AG04450 (cell line): Measurements from ENCODE around the gene SBK2. TPM values are rescaled to one million over a fixed set of nuclear protein-coding genes. Genes with fewer than 3 reads are reported as not detected.

ENCODE experiments used
- CTCF ChIA-PET: fragments of 300-600, 350-600 bp; formaldehyde crosslinking; extraction: SDS; loops from one replicate; lab custom pipeline; 2022; ENCODE audit warnings: antibody characterized with exemption, inconsistent platforms; lab: Charles Lee
- POLR2A ChIA-PET: fragments of 350-600 bp; formaldehyde crosslinking; extraction: SDS; loops from one replicate; lab custom pipeline; 2021; ENCODE audit warnings: antibody characterized with exemption, inconsistent platforms; lab: Yijun Ruan, JAX
- DNase-seq: peaks from one replicate; pipeline ENCODE4 v3.0.0-alpha.2; 2011; ENCODE audit warnings: low read depth, low spot score
- H3K27ac ChIP-seq: one replicate; pipeline ENCODE4 v1.5.1; 2012; ENCODE audit warnings: low read depth, low read length, control low read depth
- H3K27me3 ChIP-seq: one replicate; pipeline ENCODE4 v1.6.0; 2012; ENCODE audit warnings: low read length; ENCODE audit not compliant: control insufficient read depth, insufficient read depth
- H3K4me3 ChIP-seq: 2 replicates; pipeline ENCODE4 v1.5.1; 2011; ENCODE audit warnings: mild to moderate bottlenecking, low read depth, low read length, control low read depth
- H3K9me3 ChIP-seq: 2 replicates; pipeline ENCODE4 v1.5.1; 2012; ENCODE audit warnings: low read length; ENCODE audit not compliant: control insufficient read depth, insufficient read depth
- polyA plus RNA-seq: library from polyadenylated mRNA; depleted of rRNA; stranded (reverse); fragments of >200 nt; gene quantifications from 2 replicates; pipeline ENCODE4 v1.2.3, GENCODE V29; 2011; rRNA removed
- TF ChIP-seq, protein P1 (sequence below): IDR thresholded peaks from 2 replicates; pipeline ENCODE4 v1.5.1; 2011; ENCODE audit warnings: low read depth, low read length, control low read depth, inconsistent platforms

The SBK2 gene
- polyA plus RNA-seq, 1 experiment = 0.10 TPM

DNA sequence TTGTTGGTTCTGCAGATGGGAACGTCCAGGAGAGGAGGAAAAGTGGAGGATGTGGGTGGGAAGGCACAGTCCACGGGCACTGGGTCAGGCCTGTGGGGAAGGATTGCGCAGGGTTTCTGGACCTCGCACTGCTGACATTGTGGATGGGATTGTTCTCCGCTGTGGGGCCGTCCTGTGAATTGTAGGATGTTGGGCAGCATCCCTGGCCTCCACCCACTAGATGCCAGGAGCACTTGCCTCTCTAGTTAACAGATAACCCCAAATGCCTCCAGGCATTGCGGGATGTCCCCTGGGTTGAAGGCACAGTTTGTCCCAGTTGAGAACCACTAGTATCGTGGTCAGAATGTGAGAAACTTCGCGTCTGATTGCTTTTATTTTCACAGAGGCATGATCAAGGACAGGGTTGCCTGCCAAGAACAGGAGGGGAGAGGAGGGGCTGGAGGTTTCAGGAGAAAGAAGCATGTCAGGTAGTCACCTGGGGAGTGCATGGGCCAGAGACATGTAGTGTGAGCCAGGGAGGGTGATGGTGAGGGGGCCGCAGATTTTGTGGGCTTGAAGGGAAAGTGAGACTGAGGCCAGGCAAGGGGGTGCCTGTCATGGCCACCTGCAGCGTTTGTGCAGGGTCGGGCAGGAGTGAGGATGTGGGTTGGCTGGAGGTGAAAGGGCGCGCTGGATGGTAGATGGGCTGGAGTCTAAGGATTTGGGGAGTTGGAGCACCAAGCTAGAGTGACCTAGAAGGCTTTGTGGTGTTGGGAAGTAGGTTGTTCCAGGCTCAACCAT is 57.3 kb downstream of the SBK2 start:
- CTCF ChIA-PET = interaction anchor here (1.0 to 5.5 kb wide), 2 partner anchors 12 to 24 kb away, joined by 3 to 77 read pairs; no protein-coding TSS in a partner anchor
- Histone ChIP-seq H3K27ac (no peak overlapping the region), H3K9me3 (no peaks in the 10 kb centered on the region; the same call in 1 of the 2 replicates), H3K27me3 (no peaks in the 10 kb centered on the region), H3K4me3 (no peak overlapping the region)
- TF ChIP-seq, protein P1, sequence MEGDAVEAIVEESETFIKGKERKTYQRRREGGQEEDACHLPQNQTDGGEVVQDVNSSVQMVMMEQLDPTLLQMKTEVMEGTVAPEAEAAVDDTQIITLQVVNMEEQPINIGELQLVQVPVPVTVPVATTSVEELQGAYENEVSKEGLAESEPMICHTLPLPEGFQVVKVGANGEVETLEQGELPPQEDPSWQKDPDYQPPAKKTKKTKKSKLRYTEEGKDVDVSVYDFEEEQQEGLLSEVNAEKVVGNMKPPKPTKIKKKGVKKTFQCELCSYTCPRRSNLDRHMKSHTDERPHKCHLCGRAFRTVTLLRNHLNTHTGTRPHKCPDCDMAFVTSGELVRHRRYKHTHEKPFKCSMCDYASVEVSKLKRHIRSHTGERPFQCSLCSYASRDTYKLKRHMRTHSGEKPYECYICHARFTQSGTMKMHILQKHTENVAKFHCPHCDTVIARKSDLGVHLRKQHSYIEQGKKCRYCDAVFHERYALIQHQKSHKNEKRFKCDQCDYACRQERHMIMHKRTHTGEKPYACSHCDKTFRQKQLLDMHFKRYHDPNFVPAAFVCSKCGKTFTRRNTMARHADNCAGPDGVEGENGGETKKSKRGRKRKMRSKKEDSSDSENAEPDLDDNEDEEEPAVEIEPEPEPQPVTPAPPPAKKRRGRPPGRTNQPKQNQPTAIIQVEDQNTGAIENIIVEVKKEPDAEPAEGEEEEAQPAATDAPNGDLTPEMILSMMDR = no peak
- no peak for DNase-seq
- POLR2A ChIA-PET = interaction anchor here (0.7 kb wide), 1 partner anchor 174 kb away, joined by 3 read pairs; no protein-coding TSS in a partner anchor

DNA sequence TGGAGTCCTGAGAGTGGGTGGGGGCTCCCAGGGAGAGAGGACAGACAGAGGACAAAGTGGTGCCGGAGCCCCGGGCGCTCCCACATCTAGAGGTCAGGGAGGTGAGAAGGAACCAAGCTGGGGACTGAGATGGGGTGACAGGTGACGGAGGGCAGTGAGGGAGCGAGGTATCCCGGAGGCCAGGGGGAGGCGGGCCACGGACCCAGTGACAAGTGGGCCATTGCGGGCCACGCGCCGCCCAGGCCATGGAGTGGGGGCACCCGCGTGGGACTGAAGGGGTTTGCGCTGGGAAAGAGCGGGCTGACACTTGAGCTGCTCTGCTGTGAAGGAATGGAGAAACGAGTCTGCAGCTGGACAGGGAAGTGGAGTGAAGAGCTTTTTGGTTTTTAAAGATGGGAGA is 57.9 kb downstream of the SBK2 start:
- ChIA-PET POLR2A (interaction anchor here (0.7 kb wide), 1 partner anchor 175 kb away, joined by 3 read pairs; no protein-coding TSS in a partner anchor), CTCF (interaction anchor here (1.0 to 5.5 kb wide), 2 partner anchors 12 to 25 kb away, joined by 3 to 77 read pairs; no protein-coding TSS in a partner anchor)
- DNase-seq = no peak
- H3K27ac ChIP-seq = no peak overlapping the region
- no peaks in the 10 kb centered on the region for H3K9me3 ChIP-seq
- no peak overlapping the region for H3K4me3 ChIP-seq
- TF ChIP-seq, protein P1 = no peak
- no peaks in the 10 kb centered on the region for H3K27me3 ChIP-seq

Other genes starting within 250 kb of the SBK2 start
- gene TMEM150B, start 211.8 kb downstream of the SBK2 start, polyA plus RNA-seq = not detected in 2 replicates
- 2.6 and 3.7 TPM in 2 replicates for gene KMT5C, start 197.3 kb downstream of the SBK2 start, polyA plus RNA-seq
- 0.16 and 0.19 TPM in 2 replicates for gene COX6B2, start 182.4 kb downstream of the SBK2 start, polyA plus RNA-seq
- gene GARIN5B, start 173.9 kb downstream of the SBK2 start, polyA plus RNA-seq = not detected in 2 replicates
- gene IL11, start 166.7 kb downstream of the SBK2 start, polyA plus RNA-seq = 14.8 and 19.9 TPM in 2 replicates
- 0.32 and 0.50 TPM in 2 replicates for gene TMEM190, start 160.3 kb downstream of the SBK2 start, polyA plus RNA-seq
- not detected in 2 replicates for gene TMEM238, start 152.8 kb downstream of the SBK2 start, polyA plus RNA-seq
- 325 and 535 TPM in 2 replicates for gene RPL28, start 151.2 kb downstream of the SBK2 start, polyA plus RNA-seq
- 28.9 and 39.0 TPM in 2 replicates for gene UBE2S, start 129.3 kb downstream of the SBK2 start, polyA plus RNA-seq
- gene SHISA7, start 93.8 kb downstream of the SBK2 start, polyA plus RNA-seq = 0.01 TPM in 1 of 2 replicates, not detected in the other
- 45.1 and 72.2 TPM in 2 replicates for gene ISOC2, start 75.5 kb downstream of the SBK2 start, polyA plus RNA-seq
- gene C19orf85, start 72.4 kb downstream of the SBK2 start, polyA plus RNA-seq = not detected in 2 replicates
- 0.12 and 0.31 TPM in 2 replicates for gene ZNF628, start 60.5 kb downstream of the SBK2 start, polyA plus RNA-seq
- gene NAT14, start 51.9 kb downstream of the SBK2 start, polyA plus RNA-seq = 19.4 and 30.6 TPM in 2 replicates
- gene SSC5D, start 48.7 kb downstream of the SBK2 start, polyA plus RNA-seq = 2.1 and 3.1 TPM in 2 replicates
- gene SBK3, start 8.4 kb upstream of the SBK2 start, polyA plus RNA-seq = not detected in 2 replicates
- gene ZNF579, start 43.7 kb upstream of the SBK2 start, polyA plus RNA-seq = 4.2 and 5.1 TPM in 2 replicates
- 3.7 and 4.5 TPM in 2 replicates for gene FIZ1, start 62.4 kb upstream of the SBK2 start, polyA plus RNA-seq
- 2.6 and 3.5 TPM in 2 replicates for gene ZNF524, start 63.2 kb upstream of the SBK2 start, polyA plus RNA-seq
- 0.88 and 1.4 TPM in 2 replicates for gene ZNF865, start 68.5 kb upstream of the SBK2 start, polyA plus RNA-seq
- 1.9 and 2.8 TPM in 2 replicates for gene ZNF784, start 87.4 kb upstream of the SBK2 start, polyA plus RNA-seq
- gene ZNF580, start 103.9 kb upstream of the SBK2 start, polyA plus RNA-seq = 7.3 and 14.0 TPM in 2 replicates
- gene ZNF581, start 106.5 kb upstream of the SBK2 start, polyA plus RNA-seq = 19.1 and 22.9 TPM in 2 replicates
- gene CCDC106, start 111.1 kb upstream of the SBK2 start, polyA plus RNA-seq = 6.2 and 8.7 TPM in 2 replicates
- gene U2AF2, start 117.9 kb upstream of the SBK2 start, polyA plus RNA-seq = 90.7 and 130 TPM in 2 replicates
- 32.1 and 44.1 TPM in 2 replicates for gene EPN1, start 138.1 kb upstream of the SBK2 start, polyA plus RNA-seq
- gene NLRP9, start 201.3 kb upstream of the SBK2 start, polyA plus RNA-seq = not detected in 2 replicates
- not detected in 2 replicates for gene RFPL4A, start 222.0 kb upstream of the SBK2 start, polyA plus RNA-seq
- gene RFPL4AL1, start 232.0 kb upstream of the SBK2 start, polyA plus RNA-seq = not detected in 2 replicates